ENCODE results near the gene RTEL1. TPM values are rescaled to one million over a fixed set of nuclear protein-coding genes. Genes with fewer than 3 reads are reported as not detected.
A peak's percentile ranks its signal among the peaks of the same experiment; 100 is the strongest.

The RTEL1 gene
- total RNA-seq, 1 donor from 2014 or later: 17.6 TPM

DNA sequence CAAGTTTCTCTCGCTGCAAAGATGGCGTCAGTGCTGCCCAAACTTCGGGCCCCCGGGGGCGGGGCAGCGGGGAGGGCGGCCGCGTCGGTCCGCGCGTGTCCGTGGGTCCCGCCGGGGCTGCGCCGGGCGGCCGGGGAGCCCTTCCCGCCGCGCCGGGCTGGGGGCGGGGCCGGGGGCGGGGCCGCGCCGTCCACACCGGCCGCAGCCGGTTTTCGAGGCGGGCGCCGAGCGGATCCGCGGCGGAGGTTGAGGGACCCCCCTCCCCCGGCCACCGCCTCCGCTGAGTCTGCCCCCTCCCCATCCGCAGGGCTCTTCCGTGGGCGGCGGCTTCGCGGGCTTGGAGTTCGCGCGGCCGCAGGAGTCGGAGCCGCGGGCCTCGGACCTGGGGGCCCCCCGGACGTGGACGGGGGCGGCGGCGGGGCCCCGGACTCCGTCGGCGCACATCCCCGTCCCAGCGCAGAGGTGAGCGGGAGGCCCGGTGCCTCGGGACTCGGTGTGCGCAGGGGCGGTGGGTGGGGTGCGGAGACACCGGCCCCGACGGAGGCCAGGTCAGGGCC is 82.0 kb downstream of the RTEL1 start:
- DNase-seq (ENCODE audit: low spot score): peak; percentile 63

DNA sequence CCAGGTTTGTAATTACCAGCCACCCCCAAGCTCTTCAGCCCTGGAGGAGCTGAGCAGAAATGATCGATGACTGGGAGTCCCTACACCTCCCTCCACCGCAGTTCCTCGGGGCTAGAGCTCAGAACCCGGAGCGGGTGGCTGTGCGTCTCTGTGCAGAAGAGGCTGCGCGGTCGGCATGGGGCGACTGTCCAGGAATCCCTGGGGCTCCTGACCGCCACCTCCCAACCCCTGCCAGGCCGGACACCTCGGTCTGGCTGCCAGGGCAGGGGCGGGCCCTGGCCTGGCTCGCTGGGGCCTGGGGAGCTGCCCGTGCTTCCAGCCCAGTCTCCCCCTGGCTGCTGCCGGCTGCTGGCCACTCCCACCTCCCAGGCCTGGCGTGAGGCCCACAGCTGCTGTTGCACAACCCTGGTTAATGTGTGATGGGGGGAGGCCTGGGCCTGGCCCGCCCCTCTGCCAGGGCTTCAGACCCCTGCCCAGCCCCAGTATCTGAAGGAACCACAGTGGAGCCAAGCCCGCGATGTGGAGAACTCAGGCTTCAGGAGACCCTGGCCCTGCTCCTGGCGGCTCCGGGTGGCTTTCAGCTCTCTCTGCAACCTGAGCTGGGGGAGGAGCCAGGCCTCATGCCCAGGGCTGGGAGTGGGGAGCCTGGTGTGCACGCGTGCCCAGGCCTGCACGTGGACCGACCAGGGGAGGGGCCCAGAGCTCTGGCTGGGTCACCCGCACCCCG is 82.7 kb downstream of the RTEL1 start:
- DNase-seq (ENCODE audit: low spot score): peak; percentile 95

DNA sequence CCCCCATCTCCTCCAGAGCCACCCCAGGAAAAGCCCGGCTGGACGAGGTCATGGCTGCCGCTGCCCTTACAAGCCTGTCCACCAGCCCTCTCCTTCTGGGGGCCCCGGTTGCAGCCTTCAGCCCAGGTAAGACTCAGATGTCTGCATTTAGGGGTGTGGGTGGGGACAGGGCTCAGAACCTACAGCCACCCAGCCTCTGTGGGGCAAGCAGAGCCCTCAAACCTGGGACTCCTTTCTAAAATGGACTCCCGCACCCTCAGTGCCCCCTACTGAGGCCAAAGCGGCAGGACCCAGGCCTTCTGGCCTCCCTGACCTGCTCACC is 83.2 kb downstream of the RTEL1 start:
- no peak for DNase-seq (ENCODE audit: low spot score)

DNA sequence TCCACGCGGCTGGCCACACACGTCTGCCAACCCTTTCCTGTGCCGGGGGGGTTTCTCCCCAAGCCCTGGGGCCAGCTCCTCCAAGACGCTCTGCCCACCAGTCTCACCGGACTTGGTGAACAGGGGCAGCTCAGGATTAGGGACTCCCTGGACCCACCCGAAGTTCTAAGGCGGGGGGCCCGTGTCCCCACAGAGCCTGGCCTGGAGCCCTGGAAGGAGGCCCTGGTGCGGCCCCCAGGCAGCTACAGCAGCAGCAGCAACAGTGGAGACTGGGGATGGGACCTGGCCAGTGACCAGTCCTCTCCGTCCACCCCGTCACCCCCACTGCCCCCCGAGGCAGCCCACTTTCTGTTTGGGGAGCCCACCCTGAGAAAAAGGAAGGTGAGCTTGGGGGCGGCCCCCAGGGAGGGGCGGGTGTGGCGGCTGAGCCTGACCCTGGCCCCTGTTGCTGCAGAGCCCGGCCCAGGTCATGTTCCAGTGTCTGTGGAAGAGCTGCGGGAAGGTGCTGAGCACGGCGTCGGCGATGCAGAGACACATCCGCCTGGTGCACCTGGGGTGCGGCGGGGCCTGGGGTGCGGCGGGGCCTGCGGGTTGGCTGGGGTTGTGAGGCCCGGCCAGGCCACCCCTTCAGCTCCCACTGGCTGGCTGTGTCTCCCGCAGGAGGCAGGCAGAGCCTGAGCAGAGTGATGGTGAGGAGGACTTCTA is 83.7 kb downstream of the RTEL1 start:
- DNase-seq (ENCODE audit: low spot score): no peak

DNA sequence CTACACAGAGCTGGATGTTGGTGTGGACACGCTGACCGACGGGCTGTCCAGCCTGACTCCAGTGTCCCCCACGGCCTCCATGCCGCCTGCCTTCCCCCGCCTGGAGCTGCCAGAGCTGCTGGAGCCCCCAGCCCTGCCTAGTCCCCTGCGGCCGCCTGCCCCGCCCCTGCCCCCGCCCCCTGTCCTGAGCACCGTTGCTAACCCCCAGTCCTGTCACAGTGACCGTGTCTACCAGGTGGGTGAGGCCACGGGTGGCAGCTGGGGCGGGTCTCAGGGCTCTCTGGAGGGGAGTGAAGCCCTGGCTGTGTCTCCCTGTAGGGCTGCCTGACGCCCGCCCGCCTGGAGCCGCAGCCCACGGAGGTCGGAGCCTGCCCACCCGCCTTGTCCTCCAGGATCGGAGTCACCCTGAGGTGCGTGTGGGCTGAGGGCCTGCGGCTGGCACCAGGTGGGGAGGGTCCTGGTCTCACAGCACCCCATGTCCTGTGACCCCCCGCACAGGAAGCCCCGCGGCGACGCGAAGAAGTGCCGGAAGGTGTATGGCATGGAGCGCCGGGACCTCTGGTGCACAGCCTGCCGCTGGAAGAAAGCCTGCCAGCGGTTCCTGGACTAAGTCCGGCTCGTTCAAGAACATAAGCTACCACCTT is 84.4 kb downstream of the RTEL1 start:
- no peak for DNase-seq (ENCODE audit: low spot score)

DNA sequence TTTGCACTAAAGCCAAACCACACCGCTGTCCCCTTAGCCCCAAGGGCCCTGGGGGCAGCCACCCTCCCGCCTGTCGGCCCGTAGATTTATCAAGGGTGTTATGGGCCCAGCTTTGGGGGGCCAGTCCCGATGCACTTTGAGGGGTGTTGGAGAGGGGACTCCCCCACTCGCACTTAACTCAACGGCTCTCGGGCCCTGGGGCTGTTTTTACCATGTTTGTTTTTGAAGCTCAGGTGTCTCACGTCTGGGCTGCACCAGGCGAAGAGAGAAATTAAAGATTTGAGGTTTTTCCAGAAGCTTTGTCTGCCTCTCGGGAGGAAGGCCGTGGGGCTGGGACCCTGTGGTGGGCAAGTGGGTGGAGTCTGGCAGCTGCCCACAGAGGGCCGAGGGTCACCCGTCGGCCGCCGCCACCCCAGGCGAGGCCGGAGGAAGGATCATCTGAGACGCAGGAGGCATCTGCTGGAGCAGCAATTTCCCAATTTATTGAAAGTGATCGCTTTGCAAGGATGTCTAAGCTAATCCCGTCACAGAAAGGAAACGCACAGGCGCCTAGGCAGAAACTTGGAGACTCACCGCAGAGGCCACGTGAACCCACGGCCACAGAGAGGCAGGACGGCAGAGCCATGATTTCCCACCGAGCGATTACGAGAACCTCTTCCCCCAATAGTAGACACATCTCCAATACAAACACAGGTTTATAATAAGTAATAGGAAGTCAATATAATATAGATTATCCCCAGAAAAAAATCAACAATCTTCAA is 85.3 kb downstream of the RTEL1 start:
- DNase-seq (ENCODE audit: low spot score): no peak

DNA sequence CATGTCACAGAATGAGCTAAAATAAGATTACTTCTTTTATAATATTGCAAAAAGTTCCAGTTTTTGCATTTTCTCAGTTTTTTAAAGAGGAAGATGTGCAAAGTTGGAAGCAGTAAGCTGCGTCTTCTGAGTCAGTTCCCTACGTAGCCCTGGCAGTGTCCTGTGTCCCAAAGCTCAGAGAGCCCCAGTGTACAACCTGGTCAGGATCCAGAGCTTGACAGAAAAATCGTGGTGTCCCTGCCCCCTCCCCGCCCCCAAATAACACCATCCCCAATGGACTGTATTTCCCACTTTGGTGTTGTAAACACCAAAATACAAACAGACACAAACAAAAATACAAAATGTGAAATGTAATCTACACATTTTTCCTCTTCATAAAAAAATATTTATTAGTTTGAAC is 86.0 kb downstream of the RTEL1 start:
- no peak for DNase-seq (ENCODE audit: low spot score)

DNA sequence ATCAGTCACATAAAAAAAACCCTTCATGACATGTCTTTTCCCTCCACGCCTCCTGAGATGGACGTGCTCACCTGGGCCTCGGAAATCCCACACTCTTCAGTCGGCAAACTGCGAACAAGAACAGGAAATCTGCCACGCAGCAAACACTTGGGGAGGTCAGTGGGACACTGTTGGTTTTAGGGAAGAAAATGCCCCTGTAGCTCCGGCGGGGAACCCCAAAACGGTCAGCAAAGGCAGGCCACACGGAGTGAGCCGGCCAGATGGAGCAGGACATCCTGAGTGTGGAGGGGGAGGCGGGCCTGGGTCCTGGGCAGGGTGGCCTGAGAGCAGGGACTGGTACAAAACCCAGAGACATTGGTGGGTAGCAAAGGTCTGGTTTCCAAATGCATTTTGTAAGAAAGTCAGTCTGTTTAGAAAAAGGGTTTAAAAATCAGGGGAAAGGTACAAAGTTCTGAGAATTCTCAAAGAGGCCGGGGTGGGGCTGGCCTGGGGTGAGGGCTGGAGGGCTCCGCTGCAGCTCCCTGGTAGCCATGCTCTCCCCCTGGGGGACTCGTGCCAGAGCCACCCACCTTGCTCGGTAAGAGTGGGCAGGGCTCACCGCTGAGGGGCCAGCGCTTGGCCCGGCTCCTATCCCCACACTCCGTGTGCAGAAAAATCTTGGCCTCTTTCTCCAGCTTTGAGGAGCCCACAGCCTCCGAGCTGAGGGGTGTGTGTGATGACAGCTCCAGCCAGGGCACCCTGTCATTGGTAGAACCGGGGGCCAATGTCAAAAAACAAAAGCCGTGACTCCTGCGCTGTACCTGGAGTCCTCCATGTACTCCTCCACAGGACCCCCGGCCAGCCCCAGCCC is 86.7 kb downstream of the RTEL1 start:
- no peak for DNase-seq (ENCODE audit: low spot score)

DNA sequence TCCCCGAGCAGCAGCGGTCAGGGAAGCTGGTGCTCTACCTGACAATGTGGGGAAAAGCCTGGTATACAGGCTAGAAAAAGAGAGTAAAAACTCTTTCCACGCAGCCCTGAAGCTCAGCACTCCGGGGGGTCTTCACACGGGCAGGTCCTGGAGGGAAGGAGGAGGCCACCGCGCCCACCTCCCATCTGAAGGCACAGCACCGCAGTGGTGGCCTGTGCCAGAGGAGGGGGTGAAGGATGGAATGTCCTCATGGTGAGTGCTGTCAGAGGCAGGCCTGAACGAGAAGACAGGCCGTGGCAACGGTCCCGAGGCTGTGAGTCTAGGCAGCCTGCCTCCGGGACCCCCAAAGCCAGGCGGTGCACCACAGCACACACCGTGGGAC is 87.3 kb downstream of the RTEL1 start:
- DNase-seq (ENCODE audit: low spot score): no peak

Other genes with a start within 250 kb of the RTEL1 start
- 0.96 TPM for gene KCNQ2, start 185.7 kb upstream of the RTEL1 start, total RNA-seq (ENCODE audit: insufficient read depth, low replicate concordance)
- gene EEF1A2, start 159.2 kb upstream of the RTEL1 start, total RNA-seq (ENCODE audit: insufficient read depth, low replicate concordance): 7.2 TPM
- gene PPDPF, start 137.5 kb upstream of the RTEL1 start, total RNA-seq (ENCODE audit: insufficient read depth, low replicate concordance): 54.2 TPM
- 1.2 TPM for gene PTK6, start 120.9 kb upstream of the RTEL1 start, total RNA-seq (ENCODE audit: insufficient read depth, low replicate concordance)
- not detected for gene SRMS, start 110.6 kb upstream of the RTEL1 start, total RNA-seq (ENCODE audit: insufficient read depth, low replicate concordance)
- 1.2 TPM for gene FNDC11, start 104.2 kb upstream of the RTEL1 start, total RNA-seq (ENCODE audit: insufficient read depth, low replicate concordance)
- gene HELZ2, start 84.1 kb upstream of the RTEL1 start, total RNA-seq (ENCODE audit: insufficient read depth, low replicate concordance): 35.6 TPM
- gene GMEB2, start 31.2 kb upstream of the RTEL1 start, total RNA-seq (ENCODE audit: insufficient read depth, low replicate concordance): 3.4 TPM
- 12.5 TPM for gene STMN3, start 4.9 kb upstream of the RTEL1 start, total RNA-seq (ENCODE audit: insufficient read depth, low replicate concordance)
- not detected for gene TNFRSF6B, start 38.3 kb downstream of the RTEL1 start, total RNA-seq (ENCODE audit: insufficient read depth, low replicate concordance)
- gene ARFRP1, start 49.7 kb downstream of the RTEL1 start, total RNA-seq (ENCODE audit: insufficient read depth, low replicate concordance): 38.3 TPM
- 15.6 TPM for gene ZGPAT, start 49.7 kb downstream of the RTEL1 start, total RNA-seq (ENCODE audit: insufficient read depth, low replicate concordance)
- gene LIME1, start 78.4 kb downstream of the RTEL1 start, total RNA-seq (ENCODE audit: insufficient read depth, low replicate concordance): 1.2 TPM
- gene SLC2A4RG, start 81.5 kb downstream of the RTEL1 start, total RNA-seq (ENCODE audit: insufficient read depth, low replicate concordance): 15.2 TPM
- 1.7 TPM for gene ZBTB46, start 173.0 kb downstream of the RTEL1 start, total RNA-seq (ENCODE audit: insufficient read depth, low replicate concordance)
- not detected for gene ABHD16B, start 203.2 kb downstream of the RTEL1 start, total RNA-seq (ENCODE audit: insufficient read depth, low replicate concordance)
- gene TPD52L2, start 207.0 kb downstream of the RTEL1 start, total RNA-seq (ENCODE audit: insufficient read depth, low replicate concordance): 72.2 TPM
- 25.5 TPM for gene DNAJC5, start 236.8 kb downstream of the RTEL1 start, total RNA-seq (ENCODE audit: insufficient read depth, low replicate concordance)

All from umbilical cord (tissue), 2 donors.